Cerebellar nuclear complex (tissue), 1 donor: ENCODE data around the gene GSDMA.

Experiments used
- DNase-seq, 2 experiments: peaks; one replicate each; lab custom pipeline; 2025; lab: John Stamatoyannopoulos, UW

The GSDMA gene

GRCh38 chr17:39960524-39961041 lies 2.2 kb upstream of the GSDMA start:
- DNase-seq, result no peak

- no peak for DNase-seq
Observed at GRCh38 chr17:39963829-39964228, 1.0 kb downstream of the GSDMA start.

GRCh38 chr17:39965017-39965699 lies 2.4 kb downstream of the GSDMA start:
- no peak for DNase-seq

DNA sequence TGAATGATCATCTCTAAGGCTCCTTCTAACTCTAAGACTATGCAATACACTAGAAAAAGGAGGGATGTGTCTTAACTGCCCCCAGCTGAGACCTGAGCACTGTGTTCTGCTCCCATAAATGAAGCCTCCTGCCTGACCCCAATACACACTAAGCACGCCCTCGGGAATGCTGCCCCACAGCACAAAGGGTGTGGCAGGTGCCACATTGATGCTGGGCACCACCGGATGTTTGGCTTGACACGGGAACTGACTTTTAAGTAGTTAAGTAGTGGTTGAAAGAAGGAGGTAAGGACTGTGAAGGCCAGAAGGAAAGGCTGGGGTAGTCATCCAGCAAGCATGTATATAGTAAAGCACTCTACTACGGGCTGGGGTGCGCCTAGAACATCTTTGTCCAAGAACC lies 4.0 kb downstream of the GSDMA start:
- DNase-seq, result no peak

- DNase-seq, result no peak
Observed at GRCh38 chr17:39968761-39969160, 6.0 kb downstream of the GSDMA start.

DNA sequence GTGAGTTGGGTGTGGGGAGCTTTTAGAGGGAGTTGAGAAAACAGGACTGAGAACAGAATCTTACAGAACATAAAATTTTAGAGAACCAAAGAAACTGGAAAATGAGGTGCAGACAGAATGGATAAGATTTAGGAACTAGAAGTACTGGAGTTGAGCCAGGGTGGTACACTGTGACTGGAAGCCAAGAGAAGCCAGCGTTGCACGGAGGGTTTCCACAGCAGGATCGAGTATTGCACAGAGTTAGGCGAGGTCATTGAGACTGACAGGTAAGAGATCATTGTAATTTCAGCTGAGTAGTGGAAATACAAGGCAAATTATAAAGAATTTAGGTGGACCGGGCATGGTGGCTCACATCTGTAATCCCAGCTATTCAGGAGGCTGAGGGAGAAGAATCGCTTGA lies 6.6 kb downstream of the GSDMA start:
- DNase-seq, result no peak

DNA sequence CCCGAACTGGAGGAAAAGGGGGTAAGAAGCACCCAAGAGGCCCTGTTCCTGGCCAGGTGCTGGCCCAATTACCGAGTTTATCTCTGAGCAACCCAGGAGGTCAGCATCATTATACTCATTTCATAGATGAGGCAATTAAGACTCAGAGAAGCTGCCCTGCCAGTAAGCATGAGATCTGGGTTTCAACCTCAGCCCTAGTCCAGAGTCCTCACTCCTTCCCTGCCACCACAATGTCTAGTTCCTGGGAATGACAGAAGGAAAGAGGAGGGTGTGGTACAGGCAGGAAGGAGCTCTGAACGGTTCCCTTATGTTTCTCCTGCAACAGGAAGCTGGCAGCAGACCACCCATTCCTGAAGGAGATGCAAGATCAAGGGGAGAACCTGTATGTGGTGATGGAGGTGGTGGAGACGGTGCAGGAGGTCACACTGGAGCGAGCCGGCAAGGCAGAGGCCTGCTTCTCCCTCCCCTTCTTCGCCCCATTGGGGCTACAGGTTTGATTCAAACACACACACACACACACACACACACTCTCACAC lies 7.4 kb downstream of the GSDMA start:
- DNase-seq, result no peak

DNA sequence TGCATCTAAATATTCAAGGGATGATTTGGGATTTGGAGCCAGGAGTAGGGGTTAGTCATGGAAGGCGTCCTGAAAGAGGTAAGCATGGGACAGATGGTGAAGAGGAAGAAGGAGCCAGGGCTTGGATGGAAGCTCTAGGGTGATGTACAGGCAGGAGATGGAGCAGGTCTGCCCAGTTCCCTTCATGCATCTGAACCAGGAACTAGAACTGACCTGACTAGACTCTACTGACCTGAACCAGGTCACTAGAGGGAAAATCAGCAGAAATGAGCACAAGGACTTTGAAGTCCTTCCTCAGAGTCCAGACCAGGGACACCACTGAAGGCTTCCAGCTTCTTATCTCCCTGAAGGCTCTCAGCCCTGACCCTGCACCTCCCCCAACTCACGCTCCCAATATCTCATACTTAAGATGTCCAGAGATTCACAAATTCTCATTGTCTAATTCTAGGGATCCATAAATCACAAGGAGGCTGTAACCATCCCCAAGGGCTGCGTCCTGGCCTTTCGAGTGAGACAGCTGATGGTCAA lies 8.3 kb downstream of the GSDMA start:
- DNase-seq, result no peak

- DNase-seq, result no peak
Observed at GRCh38 chr17:39972271-39972670, 9.5 kb downstream of the GSDMA start.

DNA sequence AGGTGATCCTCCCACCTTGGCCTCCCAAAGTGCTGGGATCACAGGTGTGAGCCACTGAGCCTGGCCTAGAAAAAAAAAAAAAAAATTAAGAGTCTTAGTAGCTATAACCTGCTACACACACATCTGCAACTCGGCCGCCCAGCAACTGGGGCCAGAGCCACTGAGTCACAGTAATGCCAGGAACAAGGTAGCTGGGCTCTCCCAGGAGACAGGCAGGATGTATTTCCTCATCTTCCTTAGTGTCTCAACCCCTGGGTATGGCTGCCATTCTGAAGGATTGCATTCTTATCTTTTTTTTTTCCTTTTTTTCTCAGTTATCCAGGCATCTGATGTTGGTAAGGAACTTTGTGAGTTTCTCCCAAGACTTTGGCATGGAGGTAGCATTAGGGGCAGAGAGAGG lies 10.7 kb downstream of the GSDMA start:
- no peak for DNase-seq

DNA sequence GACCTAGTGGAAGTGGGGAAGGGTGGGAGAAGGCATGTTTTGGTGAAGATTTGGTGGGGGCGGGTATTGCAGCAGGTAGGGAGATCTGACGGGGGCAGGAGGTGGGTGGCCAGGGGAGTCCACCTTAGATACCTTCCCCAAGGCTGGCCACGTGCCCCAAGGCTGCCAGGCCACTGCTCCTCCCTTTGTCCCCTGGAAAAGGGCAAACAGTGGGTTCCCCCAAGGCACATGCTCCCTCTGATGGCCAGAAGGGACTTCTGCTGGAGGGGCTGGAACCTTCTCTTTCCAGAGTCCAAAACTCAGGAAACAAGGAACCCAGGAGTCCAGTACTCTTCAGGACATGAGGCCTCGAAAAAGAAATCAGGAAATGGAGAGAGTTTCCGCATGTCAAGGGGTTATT lies 11.6 kb downstream of the GSDMA start:
- no peak for DNase-seq

GRCh38 chr17:39975801-39976200 lies 13.0 kb downstream of the GSDMA start:
- no peak for DNase-seq

- no peak for DNase-seq
Observed at GRCh38 chr17:39979016-39979670, 16.3 kb downstream of the GSDMA start.

DNA sequence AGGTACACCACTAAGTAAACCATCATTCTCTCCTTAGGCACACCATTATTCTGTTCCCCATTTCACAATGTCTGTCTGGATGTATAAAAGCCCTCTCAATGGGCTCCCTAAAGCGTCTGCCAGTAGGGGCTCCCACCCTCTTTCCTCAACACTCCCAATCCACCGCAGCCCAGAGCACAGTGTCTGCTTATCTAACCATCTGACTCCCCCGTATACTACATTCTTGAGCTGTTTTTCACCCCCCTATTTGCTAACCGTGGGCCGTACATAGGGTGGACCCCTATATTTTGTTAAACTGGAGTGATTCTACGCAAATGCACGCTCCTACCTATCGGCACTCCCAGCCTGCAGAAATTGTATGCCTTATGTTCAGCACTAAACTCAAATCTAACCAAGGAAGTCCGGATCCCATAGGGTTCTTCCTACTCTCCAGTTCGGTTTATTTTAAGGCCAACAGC lies 17.1 kb downstream of the GSDMA start:
- no peak for DNase-seq

- peak; percentile 96 to 99 for DNase-seq
Observed at GRCh38 chr17:39980351-39981206, 17.8 kb downstream of the GSDMA start, which contains the start of gene PSMD3. TSS of gene PSMD3 (plus strand) at chr17:39980807. CDS start at chr17:39980971, 164 bp downstream.

DNA sequence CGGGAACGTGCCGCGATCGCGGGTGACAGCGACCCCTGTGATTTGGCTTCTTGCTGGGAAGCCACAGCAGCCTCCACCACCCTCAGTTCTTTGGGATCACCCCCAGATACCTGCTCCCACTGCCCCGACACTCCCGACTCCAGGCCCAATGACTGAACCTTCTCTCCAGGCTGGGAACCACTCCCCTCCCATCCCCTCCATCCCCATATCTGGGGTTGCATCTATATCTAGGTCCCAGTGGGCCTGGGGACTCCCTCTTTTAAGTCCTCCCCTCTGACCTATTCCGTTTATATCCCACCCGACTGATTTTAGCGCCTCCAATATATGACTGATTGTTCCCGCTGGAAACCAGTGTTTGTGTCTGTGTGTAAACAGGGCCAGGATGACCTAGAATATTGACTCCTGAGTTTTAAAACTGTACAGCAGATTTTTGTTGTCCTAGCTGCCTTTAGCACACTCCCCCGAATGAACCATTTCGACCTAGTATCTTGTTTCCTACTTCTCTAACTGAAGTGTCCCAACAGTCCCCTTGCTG lies 18.5 kb downstream of the GSDMA start:
- no peak for DNase-seq

- no peak for DNase-seq
Observed at GRCh38 chr17:39981766-39982375, 19.1 kb downstream of the GSDMA start.

- no peak for DNase-seq
Observed at GRCh38 chr17:39988206-39988810, 25.5 kb downstream of the GSDMA start.

DNA sequence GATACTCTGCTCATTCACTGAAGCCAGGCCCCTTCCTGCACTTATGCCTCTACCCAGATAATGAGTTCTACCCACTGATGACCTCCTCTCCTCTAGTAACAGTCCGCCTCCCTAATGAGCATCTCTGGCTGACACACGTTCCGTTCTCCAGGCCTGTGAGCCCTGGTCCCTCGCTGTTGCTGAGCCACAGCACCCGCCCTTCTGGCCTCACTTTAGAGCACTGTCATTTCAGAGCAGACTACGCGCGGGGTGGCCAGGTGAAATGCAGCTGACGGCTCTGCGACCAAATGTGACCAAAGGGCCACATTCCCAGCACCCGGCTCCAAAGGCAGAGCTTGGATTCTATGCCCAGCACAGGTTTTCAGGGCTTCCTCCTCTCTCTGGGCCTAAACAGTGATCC lies 31.6 kb downstream of the GSDMA start:
- DNase-seq, result no peak

DNA sequence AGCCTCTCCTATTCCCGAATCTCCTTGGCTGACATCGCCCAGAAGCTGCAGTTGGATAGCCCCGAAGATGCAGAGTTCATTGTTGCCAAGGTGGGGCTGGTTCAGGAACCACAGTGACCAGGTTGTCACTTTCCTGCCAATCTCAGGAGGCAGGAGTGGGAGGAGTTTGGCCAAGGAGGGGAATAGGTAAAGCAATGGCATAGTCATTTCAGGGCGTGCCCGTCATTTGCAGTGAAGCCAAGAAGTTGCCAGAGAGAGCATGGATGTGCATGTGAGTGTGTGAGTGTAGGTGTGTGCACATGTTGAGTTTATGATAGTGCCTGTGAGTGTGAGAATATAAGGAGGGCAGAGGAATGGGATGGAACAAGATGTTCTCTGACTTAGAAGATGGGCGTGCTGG lies 32.6 kb downstream of the GSDMA start:
- no peak for DNase-seq

- no peak for DNase-seq
Observed at GRCh38 chr17:39996162-39996561, 33.4 kb downstream of the GSDMA start.
